HEK293 (cell line): Measurements from ENCODE around the gene AMT.

Experiments used
- CTCF ChIP-seq: fragments of 450-650 bp; formaldehyde crosslinking; IDR thresholded peaks from 2 replicates; pipeline ENCODE4 v1.5.1; 2016; ENCODE audit warnings: missing biosample characterization, missing genetic modification characterization
- ELK4 ChIP-seq: IDR thresholded peaks from 2 replicates; pipeline ENCODE4 v1.6.1; 2011; ENCODE audit warnings: mild to moderate bottlenecking, low read depth, low read length, borderline replicate concordance
- REST ChIP-seq: fragments of 450-650 bp; formaldehyde crosslinking; IDR thresholded peaks from 2 replicates; pipeline ENCODE4 v1.5.1; 2016; ENCODE audit warnings: missing biosample characterization, missing genetic modification characterization
- YY1 ChIP-seq: fragments of 450-650 bp; formaldehyde crosslinking; IDR thresholded peaks from 2 replicates; pipeline ENCODE4 v1.5.1; 2018; ENCODE audit warnings: missing biosample characterization, missing genetic modification characterization
- ZBTB20 ChIP-seq: fragments of 450-650 bp; formaldehyde crosslinking; IDR thresholded peaks from 2 replicates; pipeline ENCODE4 v1.5.1; 2016; ENCODE audit warnings: missing biosample characterization, missing genetic modification characterization
- ZNF133 ChIP-seq: fragments of 450-650 bp; formaldehyde crosslinking; IDR thresholded peaks from 2 replicates; pipeline ENCODE4 v1.5.1; 2016; ENCODE audit warnings: missing biosample characterization, missing genetic modification characterization
- ZNF211 ChIP-seq: fragments of 450-650 bp; formaldehyde crosslinking; IDR thresholded peaks from 2 replicates; pipeline ENCODE4 v1.5.1; 2016; ENCODE audit warnings: low read depth, missing biosample characterization, missing genetic modification characterization
- ZNF24 ChIP-seq: fragments of 450-650 bp; formaldehyde crosslinking; IDR thresholded peaks from 2 replicates; pipeline ENCODE4 v1.5.1; 2016; ENCODE audit warnings: missing biosample characterization, missing genetic modification characterization
- ZNF449 ChIP-seq: fragments of 450-650 bp; formaldehyde crosslinking; IDR thresholded peaks from 2 replicates; pipeline ENCODE4 v1.5.1; 2017; ENCODE audit warnings: missing biosample characterization, mild to moderate bottlenecking, missing genetic modification characterization, moderate library complexity
- ZNF488 ChIP-seq: fragments of 450-650 bp; formaldehyde crosslinking; IDR thresholded peaks from 2 replicates; pipeline ENCODE4 v1.5.1; 2016; ENCODE audit warnings: missing biosample characterization, missing genetic modification characterization

GRCh38 chr3:49377483-49377882, 44.8 kb downstream of the AMT start:
- TF ChIP-seq ZNF133 (tag by site-specific recombination), result no peak
- TF ChIP-seq ZNF211 (tag by site-specific recombination), result no peak
- no peak for TF ChIP-seq ZBTB20 (tag by site-specific recombination)
- no peak for TF ChIP-seq REST (tag by site-specific recombination)
- TF ChIP-seq ZNF24 (tag by site-specific recombination), result no peak
- no peak for TF ChIP-seq CTCF
- TF ChIP-seq YY1 (tag by site-specific recombination), result no peak
- no peak for TF ChIP-seq ZNF449 (tag by site-specific recombination)
- TF ChIP-seq ELK4, result no peak
- no peak for TF ChIP-seq ZNF488
